SW 1271 (cell line): ENCODE results near the gene PACRG.
"Not testable (repeated sequence)": the region's sequence is repeated elsewhere in the genome, so short reads cannot be mapped to it uniquely, and the experiment has no call there.

Experiments
- DNase-seq, 2 experiments: peaks; one replicate each; lab custom pipeline; 2025; lab: John Stamatoyannopoulos, UW

PACRG gene

DNA sequence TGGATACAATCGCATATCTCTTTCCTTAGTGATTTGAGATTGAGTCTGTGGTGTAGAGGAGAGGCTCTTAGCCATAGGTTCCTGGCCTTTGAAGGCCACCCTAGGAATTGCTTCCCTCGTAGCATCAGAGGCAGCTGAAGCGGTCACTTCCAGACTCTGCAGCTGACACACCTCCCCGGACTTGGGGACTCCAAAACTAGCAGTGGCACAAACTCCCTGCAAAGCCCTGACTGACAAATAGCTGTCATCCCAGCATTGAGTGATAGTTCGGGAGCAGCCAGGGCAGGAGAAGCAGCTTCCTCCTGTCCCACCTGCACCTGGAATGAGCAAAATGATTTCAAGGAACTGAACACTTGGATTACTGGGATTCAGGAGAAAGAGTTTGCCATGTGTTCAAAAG lies 586.2 kb downstream of the PACRG start:
- DNase-seq = no peak

DNA sequence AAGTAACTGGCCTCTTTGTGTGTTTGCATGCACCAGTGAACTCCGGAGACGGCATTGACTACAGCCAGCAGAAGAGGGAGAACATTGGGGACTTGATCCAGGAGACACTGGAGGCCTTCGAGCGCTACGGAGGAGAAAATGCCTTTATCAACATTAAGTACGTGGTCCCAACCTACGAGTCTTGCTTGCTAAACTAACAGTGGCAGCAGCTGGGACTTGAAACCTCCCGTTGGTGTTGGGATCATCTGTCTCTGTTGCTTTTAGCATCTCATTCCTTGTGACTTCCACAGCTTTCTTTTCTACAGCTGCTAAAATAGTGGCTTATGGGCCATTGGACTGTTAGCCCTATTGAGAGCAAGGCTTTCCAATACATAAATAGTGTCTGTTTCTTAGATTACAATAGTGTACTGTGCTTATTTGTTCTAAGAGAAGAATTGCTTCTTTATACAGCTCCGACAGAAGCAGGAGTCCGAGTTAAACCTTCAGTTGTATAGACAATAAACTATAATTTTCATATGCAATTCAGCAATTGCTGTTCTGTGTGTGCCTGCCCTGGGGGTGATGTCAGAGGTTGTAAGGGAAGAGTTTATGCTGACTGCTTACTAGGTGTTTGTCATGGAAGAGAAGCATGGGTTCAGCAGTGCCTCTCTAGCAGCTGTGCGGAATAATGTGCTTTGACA lies 587.2 kb downstream of the PACRG start:
- DNase-seq = no peak

DNA sequence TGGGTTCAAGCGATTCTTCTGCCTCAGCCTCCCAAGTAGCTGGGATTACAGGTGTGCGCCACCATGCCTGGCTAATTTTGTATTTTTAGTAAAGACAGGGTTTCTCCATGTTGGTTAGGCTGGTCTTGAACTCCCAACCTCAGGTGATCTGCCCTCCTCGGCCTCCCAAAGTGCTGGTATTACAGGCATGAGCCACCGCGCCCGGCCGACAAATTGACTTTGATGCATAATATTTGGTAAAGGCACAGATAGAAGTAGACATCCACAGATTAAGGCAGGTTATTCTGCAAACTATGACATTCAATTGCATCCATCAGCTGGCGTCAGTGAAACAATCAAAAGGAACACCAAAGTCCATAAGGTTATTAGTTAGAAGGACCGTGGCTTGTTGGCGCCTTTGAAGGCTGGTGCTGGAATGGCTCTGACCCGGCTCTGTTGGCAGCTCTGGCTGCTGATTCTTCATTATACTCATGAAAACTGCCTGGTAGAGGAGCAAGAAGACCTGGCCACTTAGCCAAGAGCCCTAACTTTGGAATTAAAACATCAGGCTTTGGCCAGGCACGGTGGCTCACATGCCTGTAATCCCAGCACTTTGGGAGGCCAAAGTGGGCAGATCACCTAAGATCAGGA lies 589.2 kb downstream of the PACRG start:
- DNase-seq = not testable (repeated sequence)

- no peak for DNase-seq
Measured at GRCh38 chr6:163318071-163318786, 590.5 kb downstream of the PACRG start.

GRCh38 chr6:163319609-163320366 lies 592.0 kb downstream of the PACRG start:
- no peak for DNase-seq

- DNase-seq = no peak
Measured at GRCh38 chr6:163320402-163320801, 592.6 kb downstream of the PACRG start.

- DNase-seq = no peak
Measured at GRCh38 chr6:163320804-163321203, 593.0 kb downstream of the PACRG start.

DNA sequence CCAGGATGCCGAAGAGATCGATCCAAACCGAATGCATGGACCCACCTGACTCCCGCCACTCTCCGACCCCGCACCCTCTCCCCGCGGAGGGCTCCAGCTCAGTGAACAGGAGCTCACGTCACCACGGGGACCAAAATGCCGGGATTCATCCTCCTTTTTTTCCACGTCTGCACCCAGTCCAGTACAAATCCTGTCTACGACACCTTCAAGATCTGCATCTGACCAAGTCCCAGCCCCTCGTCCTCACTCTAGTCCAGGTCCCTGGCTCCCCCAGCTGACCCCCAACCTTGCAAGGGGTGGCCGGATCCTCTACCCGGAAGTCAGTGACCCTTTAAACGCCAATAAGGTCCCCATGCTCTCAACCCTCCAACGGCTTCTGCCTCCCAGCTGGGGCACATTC lies 593.9 kb downstream of the PACRG start:
- no peak for DNase-seq

DNA sequence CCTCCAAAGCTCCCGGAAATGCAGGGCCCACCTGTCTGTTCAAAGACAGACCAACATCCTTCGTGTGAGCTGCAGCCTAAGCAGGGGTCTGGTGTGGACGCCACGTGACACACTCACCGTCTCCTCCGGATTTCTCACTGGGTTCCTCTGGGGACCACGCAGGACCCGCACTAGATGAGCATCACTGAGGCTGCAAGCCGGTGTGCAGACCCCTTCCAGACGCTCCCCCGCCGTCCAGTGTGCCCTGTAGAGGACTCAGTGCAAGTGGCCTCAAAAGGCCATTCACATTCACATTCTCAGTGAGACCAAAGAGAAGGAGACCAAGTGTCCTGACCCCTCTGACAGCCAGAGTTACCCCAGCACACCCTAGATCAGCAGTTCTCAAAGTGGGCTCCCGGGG lies 595.5 kb downstream of the PACRG start:
- DNase-seq = no peak

DNA sequence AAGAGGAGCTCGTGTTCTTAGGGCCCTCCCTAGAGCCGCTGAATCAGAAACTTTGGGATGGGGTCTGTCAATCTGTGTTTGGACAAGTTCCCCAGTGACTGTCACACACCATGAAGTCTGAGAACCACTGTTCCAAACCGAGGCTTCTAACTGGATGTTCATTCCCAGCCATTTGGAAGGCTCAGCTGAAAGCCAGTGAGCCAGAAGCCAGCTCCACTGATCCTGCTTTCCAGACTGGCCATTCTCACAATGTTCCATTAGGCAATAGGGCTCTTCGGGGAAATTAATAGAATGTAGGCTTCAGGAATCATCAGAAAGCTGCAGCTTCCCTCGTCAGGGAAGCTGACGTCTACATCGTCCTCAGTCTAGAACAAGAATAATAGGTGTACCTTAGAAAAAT lies 595.9 kb downstream of the PACRG start:
- no peak for DNase-seq

DNA sequence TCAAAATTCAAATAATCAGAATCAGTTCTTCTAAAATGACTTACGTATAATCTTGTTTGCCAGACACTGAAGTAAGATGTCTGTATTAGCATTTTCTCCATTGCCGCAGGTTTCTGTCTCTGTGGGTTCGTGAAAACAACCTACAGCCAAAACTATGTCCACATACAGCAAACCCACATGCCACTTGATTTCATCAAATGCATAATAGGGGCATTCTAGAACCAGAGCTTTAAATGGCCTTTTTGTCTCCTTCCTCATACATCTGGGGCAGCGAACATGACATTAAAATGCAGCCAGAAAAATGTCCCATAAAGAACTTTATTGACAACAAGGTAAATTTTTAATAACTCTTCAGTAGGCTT lies 596.5 kb downstream of the PACRG start:
- DNase-seq = no peak

DNA sequence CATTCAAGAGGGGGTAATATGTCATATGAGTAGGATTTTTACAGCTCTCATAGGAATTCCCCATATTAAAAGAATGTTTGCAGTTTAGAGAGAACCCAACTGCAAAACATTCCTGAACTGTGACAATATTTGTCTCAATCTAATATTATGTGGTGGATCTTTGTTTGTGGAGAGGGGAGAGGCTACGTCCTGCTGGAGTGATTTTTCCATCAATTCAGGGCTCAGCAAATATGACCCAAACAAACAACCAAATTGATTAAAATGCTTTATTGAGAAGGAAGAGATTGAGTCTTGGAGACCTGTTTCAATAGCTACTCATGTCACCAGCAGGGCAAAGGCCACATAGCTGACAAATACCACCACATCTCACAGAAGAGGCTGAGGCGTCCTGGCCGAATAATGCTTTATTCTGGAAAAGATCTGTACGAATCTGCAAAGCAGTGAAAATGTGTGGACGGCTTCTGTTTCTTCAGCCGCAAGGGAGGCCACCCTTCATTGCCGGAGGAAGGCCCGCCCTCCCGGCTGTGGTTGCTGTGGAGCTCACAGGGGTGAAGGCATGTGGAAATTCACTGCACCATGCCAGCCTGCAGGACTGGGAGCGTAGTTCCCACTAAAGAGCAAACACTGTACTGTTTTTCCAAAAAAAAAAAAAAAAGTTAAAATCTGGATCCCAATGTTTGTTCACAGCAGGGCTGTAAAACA lies 597.1 kb downstream of the PACRG start:
- no peak for DNase-seq

- DNase-seq = no peak
Measured at GRCh38 chr6:163325390-163325784, 597.6 kb downstream of the PACRG start.

DNA sequence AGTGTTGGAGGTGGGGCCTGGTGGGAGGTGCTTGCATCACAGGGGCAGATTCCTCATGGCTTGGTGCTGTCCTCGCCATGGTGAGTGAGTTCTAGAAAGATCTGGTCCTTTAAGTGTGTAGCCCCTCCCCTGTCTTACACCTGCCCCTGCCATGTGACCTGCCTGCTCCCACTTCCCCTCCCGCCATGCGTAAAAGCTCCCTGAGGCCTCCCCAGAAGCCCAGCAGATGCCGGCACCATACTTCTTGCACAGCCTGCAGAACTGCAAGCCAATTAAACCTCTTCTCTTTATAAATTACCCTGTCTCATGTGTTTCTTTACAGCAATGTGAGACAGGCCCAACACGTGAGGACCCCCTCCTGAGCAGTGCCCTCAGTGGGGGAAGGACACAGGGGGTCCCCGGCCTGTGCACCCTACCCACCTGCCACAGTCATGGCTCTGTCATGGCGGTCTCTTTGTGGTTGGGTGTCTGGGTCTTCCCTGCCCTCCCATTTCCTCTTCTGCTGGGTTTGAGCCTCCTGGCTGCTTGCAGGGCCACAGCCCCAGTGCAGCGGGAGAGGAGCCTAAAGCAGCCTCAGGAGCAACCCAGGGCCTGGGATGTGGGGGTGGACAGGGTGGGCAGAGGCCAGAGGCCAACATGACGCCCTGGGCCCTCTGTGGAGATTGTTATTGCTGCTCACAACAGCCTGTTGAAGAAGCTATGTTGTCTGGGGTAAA lies 599.5 kb downstream of the PACRG start:
- DNase-seq = no peak

GRCh38 chr6:163327921-163328320 lies 600.1 kb downstream of the PACRG start:
- no peak for DNase-seq

DNA sequence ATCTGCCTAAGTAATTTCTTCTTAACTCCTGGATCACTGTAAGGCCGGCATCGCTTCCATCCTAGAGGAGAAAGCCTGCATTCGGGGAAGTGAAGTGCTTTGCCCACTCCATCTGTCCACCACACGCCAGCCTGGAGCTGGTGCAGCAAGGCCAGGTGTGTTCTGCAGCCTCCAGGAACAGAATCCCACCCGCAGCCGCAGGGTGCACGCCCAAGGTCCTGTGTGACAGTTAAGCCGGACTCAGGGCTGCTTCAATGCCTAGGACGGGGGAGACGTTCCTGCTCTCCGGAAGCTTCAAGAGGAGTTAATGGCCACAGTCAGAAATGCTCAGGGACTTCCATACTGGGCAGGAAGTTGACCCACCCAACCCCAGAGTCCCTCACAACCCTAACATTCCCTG lies 600.6 kb downstream of the PACRG start:
- no peak for DNase-seq

DNA sequence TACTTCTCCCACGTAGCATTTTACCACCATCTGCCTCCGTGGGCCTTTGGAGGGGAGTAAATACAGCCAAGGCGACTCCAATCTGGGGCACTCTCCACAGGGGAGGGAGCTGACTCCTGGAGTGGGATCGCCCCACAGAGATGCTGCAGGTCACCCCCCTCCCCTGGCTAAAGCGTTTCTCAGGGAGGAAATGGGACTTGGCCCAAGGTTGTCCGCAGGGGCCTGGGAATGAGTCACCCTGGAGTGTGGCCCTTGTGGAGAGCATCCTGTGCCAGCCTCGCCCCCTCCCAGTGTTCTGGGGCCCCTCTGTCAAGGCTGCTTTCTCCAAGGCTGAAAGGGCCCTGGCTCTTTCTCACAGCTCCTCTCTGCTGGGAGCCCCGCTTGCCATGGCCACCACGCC lies 602.2 kb downstream of the PACRG start:
- no peak for DNase-seq

- no peak for DNase-seq
Measured at GRCh38 chr6:163331245-163331644, 603.5 kb downstream of the PACRG start.

DNA sequence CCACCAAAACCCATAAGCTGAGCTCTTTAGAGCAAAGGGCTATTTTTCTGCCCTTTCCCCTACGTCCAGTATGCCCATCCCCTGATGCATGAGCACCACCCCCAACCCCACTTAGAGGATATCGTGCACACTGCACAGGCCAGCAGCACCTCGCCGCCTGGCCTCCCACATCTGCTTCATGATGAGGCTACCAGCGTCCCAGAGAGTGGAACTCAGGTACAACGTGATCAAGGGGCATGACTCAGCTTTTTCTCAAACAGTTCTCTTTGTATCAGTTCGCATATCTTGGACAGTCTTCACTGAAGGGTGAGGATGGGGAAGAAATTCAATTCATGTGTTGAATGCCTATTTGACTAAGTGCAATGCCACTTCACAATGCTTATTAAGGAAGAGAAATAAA lies 604.8 kb downstream of the PACRG start:
- DNase-seq = no peak

- no peak for DNase-seq
Measured at GRCh38 chr6:163333038-163333437, 605.3 kb downstream of the PACRG start.
